Kidney (tissue), 14 donors: ENCODE results near the gene PNPLA7. TPM values are rescaled to one million over a fixed set of nuclear protein-coding genes. Genes with fewer than 3 reads are reported as not detected.
A peak's percentile ranks its signal among the peaks of the same experiment; 100 is the strongest.
"Not testable (repeated sequence)": the region's sequence is repeated elsewhere in the genome, so short reads cannot be mapped to it uniquely, and the experiment has no call there.

Source experiments
- DNase-seq, 5 donors: peaks; one replicate each; pipeline ENCODE4 v3.0.0-alpha.2; 2013 to 2020
- FAIRE-seq: peaks from 2 replicates; lab custom pipeline; 2012; peaks lifted over from hg19 to GRCh38; lab: Jason Lieb, UNC
- H3K27ac ChIP-seq, 2 donors: one replicate each; pipeline ENCODE4 v1.7.0; 2013; ENCODE audit warnings: low read depth in 2 of 2, low read length in 2 of 2, inconsistent platforms in 1 of 2
- H3K27me3 ChIP-seq: one replicate; pipeline ENCODE4 v1.7.1; 2013; ENCODE audit warnings: low read length, inconsistent platforms; ENCODE audit not compliant: control insufficient read depth, insufficient read depth
- H3K36me3 ChIP-seq, 3 donors: one replicate each; pipeline versions ENCODE4 v1.7.0 to v1.7.1; 2013; ENCODE audit warnings: low read length in 3 of 3, control low read depth in 1 of 3, inconsistent platforms in 1 of 3; ENCODE audit not compliant: insufficient read depth in 3 of 3, control insufficient read depth in 2 of 3
- H3K4me1 ChIP-seq, 3 donors: one replicate each; pipeline versions ENCODE4 v1.7.0 to v1.7.1; 2013; ENCODE audit warnings: low read length in 3 of 3, inconsistent platforms in 1 of 3, low read depth in 1 of 3; ENCODE audit not compliant: control insufficient read depth in 2 of 3, insufficient read depth in 2 of 3
- H3K4me3 ChIP-seq, 3 donors: one replicate each; pipeline versions ENCODE4 v1.7.0 to v1.8.1; 2013; ENCODE audit warnings: low read length in 3 of 3, control low read depth in 1 of 3, inconsistent platforms in 1 of 3
- H3K9ac ChIP-seq, 3 donors: one replicate each; pipeline versions ENCODE4 v1.7.0 to v1.7.1; 2013; ENCODE audit warnings: low read length in 3 of 3, control low read depth in 1 of 3, inconsistent platforms in 1 of 3
- H3K9me3 ChIP-seq, 3 donors: one replicate each; pipeline versions ENCODE4 v1.7.0 to v1.7.1; 2013; ENCODE audit warnings: low read length in 3 of 3, control low read depth in 1 of 3, inconsistent platforms in 1 of 3; ENCODE audit not compliant: control insufficient read depth in 2 of 3, insufficient read depth in 1 of 3
- CTCF ChIP-seq: IDR thresholded peaks from 3 replicates; pipeline ENCODE4 v1.5.1; 2012; ENCODE audit warnings: mild to moderate bottlenecking, moderate library complexity, borderline replicate concordance; ENCODE audit not compliant: insufficient read depth; ENCODE audit errors: extremely low read depth
- intact Hi-C: fragments of 100-400 bp; cut with DNase I; formaldehyde crosslinking; loops from one replicate; pipeline ENCODE4 v1.11.1; 2022
- polyA plus RNA-seq: library from polyadenylated mRNA; stranded (reverse); fragments of 350-450 nt; fragmentation: Illumina TruSeq; extraction: RNeasy Lipid Tissue Mini Kit (QIAGEN cat#74804); gene quantifications from one replicate; pipeline ENCODE4 v1.2.3, GENCODE V29; 2014; ENCODE audit warnings: low read depth, low replicate concordance; ENCODE audit not compliant: insufficient read depth
- total RNA-seq: library from RNA; stranded (reverse); fragmentation: NEBNext Ultra II Directional; extraction: Animal tissue kit (Norgen Biotek cat#: 25700); gene quantifications from one replicate; pipeline ENCODE4 v1.2.1, GENCODE V29; 2021
- donor health status: control.
- donor health status: control.
- donor health status: control.
- donor health status: control.
- donor health status: control.
- donor health status: DM: yes; HTN: yes; CAD: no.
- donor health status: Normal renal cell carcinoma (clear cell type).

Gene PNPLA7
- total and polyA plus RNA-seq, 2 donors from 2014 or later: 2.1 to 9.6 TPM

- FAIRE-seq: no peak
- Histone ChIP-seq H3K27me3 (no peaks in the 10 kb centered on the region), H3K4me1 (peaks cover 0 to 17% (median 7%) of the 10 kb centered on the region in 3 donors), H3K4me3 (no peak overlapping the region), H3K36me3 (no peaks in the 10 kb centered on the region), H3K27ac (no peak overlapping the region), H3K9me3 (no peaks in the 10 kb centered on the region), H3K9ac (no peak overlapping the region)
- intact Hi-C loops: no loop called here
- TF ChIP-seq CTCF: no peak
- peak in 1 of 5 donors; percentile 89 for DNase-seq
Observed at GRCh38 chr9:137452761-137453642, 97.2 kb downstream of the PNPLA7 start.

GRCh38 chr9:137452006-137452760 lies 98.0 kb downstream of the PNPLA7 start:
- Histone ChIP-seq H3K4me1 (peaks cover 0 to 14% (median 7%) of the 10 kb centered on the region in 3 donors), H3K9me3 (no peaks in the 10 kb centered on the region), H3K27ac (no peak overlapping the region), H3K36me3 (no peaks in the 10 kb centered on the region), H3K27me3 (no peaks in the 10 kb centered on the region), H3K9ac (no peak overlapping the region), H3K4me3 (no peak overlapping the region)
- FAIRE-seq: no peak
- intact Hi-C loops: no loop called here
- peak in 2 of 5 donors; percentile 63 to 73 for DNase-seq
- no peak for TF ChIP-seq CTCF

GRCh38 chr9:137451264-137452005 lies 98.8 kb downstream of the PNPLA7 start:
- H3K36me3 ChIP-seq, H3K4me1 ChIP-seq, H3K4me3 ChIP-seq, H3K27me3 ChIP-seq, H3K9ac ChIP-seq, H3K9me3 ChIP-seq, H3K27ac ChIP-seq, intact Hi-C loops, FAIRE-seq: not testable (repeated sequence)
- peak in 2 of 5 donors; percentile 31 to 39 for DNase-seq

GRCh38 chr9:137450539-137451222 lies 99.5 kb downstream of the PNPLA7 start:
- not testable (repeated sequence) for FAIRE-seq

More at GRCh38 chr9:137450539-137451222, 99.5 kb downstream of the PNPLA7 start:
- H3K9me3 ChIP-seq, H3K36me3 ChIP-seq, H3K9ac ChIP-seq, intact Hi-C loops, H3K27me3 ChIP-seq, H3K27ac ChIP-seq, H3K4me3 ChIP-seq: not testable (repeated sequence)
- peak in 2 of 5 donors; percentile 18 to 35 for DNase-seq
- peaks cover 0 to 11% (median 1%) of the 10 kb centered on the region in 3 donors for H3K4me1 ChIP-seq
